Measurements from ENCODE around the gene KCNJ9.

DNA sequence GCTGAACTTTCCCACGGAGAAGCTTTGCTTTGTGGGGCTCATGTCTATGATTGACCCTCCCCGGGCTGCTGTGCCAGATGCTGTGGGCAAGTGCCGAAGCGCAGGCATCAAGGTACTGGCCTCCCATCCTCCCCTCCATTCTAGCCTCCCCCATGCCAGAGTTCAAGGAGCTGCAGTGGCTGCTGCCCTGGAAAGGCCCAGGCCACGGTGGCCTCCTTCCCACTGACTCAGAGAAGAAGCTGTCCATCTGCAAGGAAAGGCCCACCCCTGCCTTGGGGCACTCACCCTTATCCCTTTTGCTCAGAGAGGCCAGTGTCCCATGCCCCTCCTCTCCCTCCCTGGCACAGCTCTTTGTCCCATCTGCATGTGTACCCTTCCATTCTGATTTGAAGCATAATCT lies 49.1 kb downstream of the KCNJ9 start:
- TF ChIP-seq, protein P1, sequence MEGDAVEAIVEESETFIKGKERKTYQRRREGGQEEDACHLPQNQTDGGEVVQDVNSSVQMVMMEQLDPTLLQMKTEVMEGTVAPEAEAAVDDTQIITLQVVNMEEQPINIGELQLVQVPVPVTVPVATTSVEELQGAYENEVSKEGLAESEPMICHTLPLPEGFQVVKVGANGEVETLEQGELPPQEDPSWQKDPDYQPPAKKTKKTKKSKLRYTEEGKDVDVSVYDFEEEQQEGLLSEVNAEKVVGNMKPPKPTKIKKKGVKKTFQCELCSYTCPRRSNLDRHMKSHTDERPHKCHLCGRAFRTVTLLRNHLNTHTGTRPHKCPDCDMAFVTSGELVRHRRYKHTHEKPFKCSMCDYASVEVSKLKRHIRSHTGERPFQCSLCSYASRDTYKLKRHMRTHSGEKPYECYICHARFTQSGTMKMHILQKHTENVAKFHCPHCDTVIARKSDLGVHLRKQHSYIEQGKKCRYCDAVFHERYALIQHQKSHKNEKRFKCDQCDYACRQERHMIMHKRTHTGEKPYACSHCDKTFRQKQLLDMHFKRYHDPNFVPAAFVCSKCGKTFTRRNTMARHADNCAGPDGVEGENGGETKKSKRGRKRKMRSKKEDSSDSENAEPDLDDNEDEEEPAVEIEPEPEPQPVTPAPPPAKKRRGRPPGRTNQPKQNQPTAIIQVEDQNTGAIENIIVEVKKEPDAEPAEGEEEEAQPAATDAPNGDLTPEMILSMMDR (IDR thresholded peaks at IDR 0.05; ENCODE audit: low read length), result no peak
- TF ChIP-seq EZH2 (optimal IDR thresholded peaks at IDR 0.05; ENCODE audit: low read depth, low read length), result no peak
